GM23338 (cell line): ENCODE data around the gene SERINC1. TPM values are rescaled to one million over a fixed set of nuclear protein-coding genes. Genes with fewer than 3 reads are reported as not detected.

ENCODE experiments used
- ATAC-seq: fragments of 200-7000 bp; cut with Tn5 transposase; 3 replicates; pipeline ENCODE4 v1.9.1; 2020
- DNase-seq: peaks from one replicate; pipeline ENCODE4 v3.0.0-alpha.2; 2015; ENCODE audit warnings: low spot score
- H2AFZ ChIP-seq: fragments of 200-600 bp; sonication (generic); 2 replicates; pipeline ENCODE4 v1.8.0; 2016; ENCODE audit warnings: antibody characterized with exemption, mild to moderate bottlenecking, moderate library complexity
- H3F3A ChIP-seq: fragments of 200-600 bp; sonication (generic); replicated peaks from 2 replicates; pipeline ENCODE4 v1.8.0; 2017; ENCODE audit warnings: antibody characterized with exemption, mixed run types, low read depth
- H3K27ac ChIP-seq: fragments of 200-600 bp; sonication (generic); 2 replicates; pipeline ENCODE4 v1.6.1; 2016; ENCODE audit warnings: low read depth
- H3K27me3 ChIP-seq: fragments of 200-600 bp; sonication (generic); 2 replicates; pipeline ENCODE4 v1.8.0; 2016; ENCODE audit warnings: mild to moderate bottlenecking, mixed run types, moderate library complexity; ENCODE audit not compliant: insufficient read depth
- H3K36me3 ChIP-seq: fragments of 200-600 bp; sonication (generic); 2 replicates; pipeline ENCODE4 v1.8.0; 2016; ENCODE audit warnings: mild to moderate bottlenecking; ENCODE audit not compliant: insufficient read depth
- H3K4me1 ChIP-seq: fragments of 200-600 bp; sonication (generic); 2 replicates; pipeline ENCODE4 v1.8.0; 2016; ENCODE audit warnings: mild to moderate bottlenecking, moderate library complexity; ENCODE audit not compliant: insufficient read depth
- H3K4me2 ChIP-seq: fragments of 200-600 bp; sonication (generic); 2 replicates; pipeline ENCODE4 v1.7.1; 2017; ENCODE audit warnings: mixed run types
- H3K4me3 ChIP-seq: fragments of 200-600 bp; sonication (generic); 2 replicates; pipeline ENCODE4 v1.6.1; 2016; ENCODE audit warnings: mixed run types
- H3K79me2 ChIP-seq: fragments of 200-600 bp; sonication (generic); replicated peaks from 2 replicates; pipeline ENCODE4 v1.8.0; 2017; ENCODE audit warnings: mild to moderate bottlenecking; ENCODE audit not compliant: insufficient read depth
- H3K9me2 ChIP-seq: fragments of 200-600 bp; sonication (generic); 2 replicates; pipeline ENCODE4 v1.8.0; 2017; ENCODE audit not compliant: insufficient read depth
- H4K20me1 ChIP-seq: fragments of 200-600 bp; sonication (generic); replicated peaks from 2 replicates; pipeline ENCODE4 v1.8.0; 2017; ENCODE audit warnings: mild to moderate bottlenecking; ENCODE audit not compliant: insufficient read depth
- H3K27ac Mint-ChIP-seq: 2 replicates; pipeline ENCODE4 v1.8.0; 2020; ENCODE audit warnings: inconsistent platforms, mild to moderate bottlenecking, moderate library complexity, mixed read lengths
- H3K27me3 Mint-ChIP-seq: 3 replicates; pipeline ENCODE4 v1.8.0; 2022; ENCODE audit warnings: low read depth, mild to moderate bottlenecking, moderate library complexity, mixed read lengths, inconsistent platforms; ENCODE audit not compliant: insufficient read depth, poor library complexity
- H3K36me3 Mint-ChIP-seq: 3 replicates; pipeline ENCODE4 v1.8.0; 2021; ENCODE audit warnings: low read depth, mild to moderate bottlenecking, inconsistent platforms, moderate library complexity, mixed read lengths
- H3K4me1 Mint-ChIP-seq: 3 replicates; pipeline ENCODE4 v1.8.0; 2020; ENCODE audit warnings: mild to moderate bottlenecking, inconsistent platforms, mixed read lengths
- H3K4me3 Mint-ChIP-seq: 3 replicates; pipeline ENCODE4 v1.8.0; 2021; ENCODE audit warnings: moderate library complexity, mild to moderate bottlenecking, inconsistent platforms, mixed read lengths
- H3K9me3 Mint-ChIP-seq: 3 replicates; pipeline ENCODE4 v1.8.0; 2020; ENCODE audit warnings: moderate library complexity, mild to moderate bottlenecking, inconsistent platforms, mixed read lengths
- CREB1 ChIP-seq: fragments of 250-450 bp; sonication (Bioruptor Pico); IDR thresholded peaks from 2 replicates; pipeline ENCODE4 v1.5.0; 2020; ENCODE audit warnings: low read depth, mild to moderate bottlenecking, moderate library complexity
- ETS1 ChIP-seq: IDR thresholded peaks from 2 replicates; pipeline ENCODE4 v1.6.1; 2016; ENCODE audit warnings: antibody characterized with exemption
- JUNB ChIP-seq: IDR thresholded peaks from one replicate; pipeline ENCODE4 v1.6.1; 2016; ENCODE audit warnings: antibody characterized with exemption; ENCODE audit not compliant: unreplicated experiment
- NANOG ChIP-seq: IDR thresholded peaks from 2 replicates; pipeline ENCODE4 v1.6.1; 2016; ENCODE audit warnings: antibody characterized with exemption, borderline replicate concordance
- ZNF114 ChIP-seq: fragments of 250-450 bp; sonication (Bioruptor Pico); IDR thresholded peaks from 2 replicates; pipeline ENCODE4 v1.5.0; 2020; ENCODE audit warnings: mild to moderate bottlenecking, moderate library complexity
- ZNF462 ChIP-seq: fragments of 250-450 bp; sonication (Bioruptor Pico); IDR thresholded peaks from 2 replicates; pipeline ENCODE4 v1.5.0; 2020; ENCODE audit warnings: mild to moderate bottlenecking, moderate library complexity
- polyA plus RNA-seq: library from polyadenylated mRNA; unstranded; fragments of >200 nt; fragmentation: Nextera tagmentation; extraction: Ambion mirVana; gene quantifications from 2 replicates; pipeline ENCODE4 v1.2.1, GENCODE V29; 2016
- total RNA-seq: library from RNA; depleted of rRNA; stranded (reverse); fragments of >200 nt; shearing (Covaris generic); gene quantifications from 2 replicates; pipeline ENCODE4 v1.2.3, GENCODE V29; 2014

SERINC1 gene
- total and polyA plus RNA-seq, 2 experiments from 2014 or later, result 17.6 to 43.0 TPM

DNA sequence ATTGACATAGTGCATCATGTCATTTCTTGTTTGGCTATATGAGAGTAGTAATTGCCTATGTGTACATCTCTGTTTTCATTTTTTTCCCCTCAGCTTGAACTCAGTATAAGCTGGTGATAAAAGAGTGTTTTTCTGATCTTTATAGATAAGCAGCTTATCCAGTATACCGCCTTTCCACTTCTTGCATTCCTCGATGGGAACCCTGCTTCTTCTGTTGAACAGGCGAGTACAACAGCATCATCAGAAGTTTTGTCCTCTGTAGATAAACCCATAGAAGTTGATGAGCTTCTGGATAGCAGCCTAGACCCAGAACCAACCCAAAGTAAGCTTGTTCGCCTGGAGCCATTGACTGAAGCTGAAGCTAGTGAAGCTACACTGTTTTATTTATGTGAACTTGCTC, 39.8 kb downstream of the SERINC1 start:
- Histone ChIP-seq H3K79me2 (no peaks in the 10 kb centered on the region), H3K4me3 (no peak overlapping the region), H3K4me2 (no peak overlapping the region), H4K20me1 (no peaks in the 10 kb centered on the region), H2AFZ (no peak overlapping the region), H3K27me3 (no peaks in the 10 kb centered on the region), H3F3A (no peaks in the 10 kb centered on the region), H3K4me1 (no peaks in the 10 kb centered on the region), H3K27ac (no peak overlapping the region), H3K9me2 (no peaks in the 10 kb centered on the region), H3K36me3 (peaks cover 2% of the 10 kb centered on the region)
- DNase-seq (no peak), ATAC-seq (no peak)
- Mint-ChIP-seq H3K9me3 (no peaks in the 10 kb centered on the region), H3K27me3 (no peaks in the 10 kb centered on the region), H3K27ac (no peak overlapping the region), H3K36me3 (peaks cover 14% of the 10 kb centered on the region; the same call in 2 of the 3 replicates), H3K4me1 (no peaks in the 10 kb centered on the region), H3K4me3 (no peak overlapping the region)
- TF ChIP-seq ZNF462 (CRISPR knock-in tag) (no peak), NANOG (no peak), ETS1 (no peak), JUNB (no peak)

DNA sequence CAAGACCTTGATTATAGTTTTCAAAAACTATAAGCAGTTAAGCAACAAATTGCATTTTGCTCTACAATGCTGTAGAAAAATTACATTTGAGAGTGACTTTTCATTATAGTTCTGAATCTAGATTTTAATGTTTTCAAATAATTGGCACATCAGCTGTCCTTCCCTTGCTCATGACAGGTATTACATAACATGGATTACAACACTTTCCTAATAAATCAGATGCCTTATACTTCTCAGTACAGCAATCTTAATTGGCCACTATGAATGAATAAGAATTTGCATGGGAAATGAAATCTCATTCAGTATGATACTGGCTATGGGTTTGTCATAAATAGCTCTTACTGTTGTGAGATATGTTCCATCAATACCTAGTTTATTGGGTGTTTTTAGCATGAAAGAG, 42.3 kb downstream of the SERINC1 start:
- Histone ChIP-seq H3K4me2 (no peak overlapping the region), H4K20me1 (no peaks in the 10 kb centered on the region), H3K4me3 (no peak overlapping the region), H3K36me3 (no peaks in the 10 kb centered on the region; the same call in 1 of the 2 replicates), H3K9me2 (no peaks in the 10 kb centered on the region), H3K27ac (no peak overlapping the region), H2AFZ (no peak overlapping the region), H3F3A (no peaks in the 10 kb centered on the region), H3K27me3 (no peaks in the 10 kb centered on the region), H3K4me1 (no peaks in the 10 kb centered on the region), H3K79me2 (no peaks in the 10 kb centered on the region)
- ATAC-seq, result no peak
- no peaks in the 10 kb centered on the region for H3K27me3 Mint-ChIP-seq
- no peak for DNase-seq
- no peaks in the 10 kb centered on the region for H3K9me3 Mint-ChIP-seq
- H3K4me3 Mint-ChIP-seq, result no peak overlapping the region
- no peaks in the 10 kb centered on the region for H3K4me1 Mint-ChIP-seq
- no peak overlapping the region for H3K27ac Mint-ChIP-seq
- peaks cover 4% of the 10 kb centered on the region; the same call in 1 of the 3 replicates for H3K36me3 Mint-ChIP-seq
- TF ChIP-seq ZNF114, result no peak
- no peak for TF ChIP-seq ETS1
- TF ChIP-seq CREB1 (CRISPR knock-in tag), result no peak
